ENCODE results near the gene CMKLR1. TPM values are rescaled to one million over a fixed set of nuclear protein-coding genes. Genes with fewer than 3 reads are reported as not detected.
A peak's percentile ranks its signal among the peaks of the same experiment; 100 is the strongest.

CMKLR1 gene
- total and polyA plus RNA-seq, 10 of the 15 experiments (the other 5 are each of a cell fraction or from before 2014, with no cell fraction given): 13.8 to 52.3 (median 26.2) TPM

- TF ChIP-seq PRDM15 (CRISPR knock-in tag; IDR thresholded peaks at IDR 0.05) (no peak), CTCF (IDR thresholded peaks at IDR 0.05 in 2 of 3, conservative IDR thresholded peaks at IDR 0.05 in 1 of 3; ENCODE audit: control insufficient read depth in 2 of 3, extremely low read depth in 1 of 3, insufficient read depth in 1 of 3, low read depth in 3 of 3, low read length in 3 of 3) (peak in 1 of 3 experiments; percentile 22; a peak in 1 of 6 replicates), ZBTB40 (IDR thresholded peaks at IDR 0.05; ENCODE audit: borderline replicate concordance) (no peak), CREM (IDR thresholded peaks at IDR 0.05; ENCODE audit: low read depth) (no peak), NFIC (IDR thresholded peaks at IDR 0.05; ENCODE audit: low read depth, low read length) (no peak), RAD21 (IDR thresholded peaks at IDR 0.05; ENCODE audit: insufficient read depth, low read depth, low read length) (peak; percentile 53), MEF2A (IDR thresholded peaks at IDR 0.05; ENCODE audit: insufficient read depth, low read depth, low read length) (no peak), SMC3 (IDR thresholded peaks at IDR 0.05; ENCODE audit: borderline replicate concordance, low read length) (peak; percentile 24; the same call in 1 of the 2 replicates)
- Histone ChIP-seq H3K9me3 (replicated peaks; ENCODE audit: control insufficient read depth, insufficient read depth, low read length) (peaks cover 2% of the 10 kb centered on the region; the same call in 2 of the 3 replicates), H3K27me3 (replicated peaks in 1 of 2; ENCODE audit: control insufficient read depth in 2 of 2, insufficient read depth in 2 of 2, low read length in 1 of 2) (no peaks in the 10 kb centered on the region), H3K79me2 (ENCODE audit: control insufficient read depth, insufficient read depth, low read length) (no peaks in the 10 kb centered on the region), H3K4me1 (ENCODE audit: control insufficient read depth, insufficient read depth, low read length) (no peaks in the 10 kb centered on the region), H3K36me3 (ENCODE audit: control insufficient read depth in 2 of 2, insufficient read depth in 2 of 2, low read length in 1 of 2) (no peaks in the 10 kb centered on the region), H3K4me2 (ENCODE audit: control insufficient read depth, insufficient read depth) (no peak overlapping the region), H4K20me1 (ENCODE audit: control insufficient read depth, insufficient read depth) (no peaks in the 10 kb centered on the region), H3K27ac (ENCODE audit: control insufficient read depth, insufficient read depth) (no peak overlapping the region), H2AFZ (ENCODE audit: control insufficient read depth, low read depth, low read length) (no peak overlapping the region), H3K4me3 (no peak overlapping the region), H3K9ac (ENCODE audit: control insufficient read depth, insufficient read depth, low read length) (no peak overlapping the region)
- ChIA-PET SMC1A (ENCODE audit: uncharacterized antibody, unreplicated experiment) (interaction anchor here (0.9 kb wide), 1 partner anchor 148 kb away, joined by 3 read pairs; no protein-coding TSS in a partner anchor), POLR2A (no interaction called here), CTCF (interaction anchor here (1.6 kb wide), 1 partner anchor 8 kb away, joined by 4 read pairs; no protein-coding TSS in a partner anchor), RAD21 (ENCODE audit: unreplicated experiment) (interaction anchor here (1.0 to 1.4 kb wide), 2 partner anchors 62 to 149 kb away, joined by 4 read pairs; no protein-coding TSS in a partner anchor)
- no TSS peak for BruUV-seq (replicated peaks)
- 21% methylated on average over 1 of the region's 1 CpG for WGBS (ENCODE audit: insufficient coverage, insufficient replicate concordance, low lambda C conversion rate, missing lambda C conversion rate)
- ATAC-seq (no peak), DNase-seq (ENCODE audit: low read depth, low spot score) (no peak), FAIRE-seq (no peak)
- intact Hi-C loops (cut with micrococcal nuclease; ENCODE audit: unreplicated experiment): no loop called here
- in situ Hi-C loops (cut with MboI): no loop called here
Observed at GRCh38 chr12:108382437-108382801, 43.3 kb upstream of the CMKLR1 start.
